Neural crest cell (in vitro differentiated cells): ENCODE data around the gene MTG1. TPM values are rescaled to one million over a fixed set of nuclear protein-coding genes. Genes with fewer than 3 reads are reported as not detected.
"Not testable (repeated sequence)": the region's sequence is repeated elsewhere in the genome, so short reads cannot be mapped to it uniquely, and the experiment has no call there.

Source experiments
- DNase-seq: peaks from one replicate; pipeline ENCODE4 v3.0.0; 2021; ENCODE audit warnings: low read depth, mixed read lengths, low spot score
- H3K27ac Mint-ChIP-seq: one replicate; pipeline ENCODE4 v1.8.0; 2021; ENCODE audit warnings: mild to moderate bottlenecking, mixed read lengths; ENCODE audit not compliant: unreplicated experiment
- H3K27me3 Mint-ChIP-seq: 2 replicates; pipeline ENCODE4 v1.8.0; 2021; ENCODE audit warnings: low read depth, mild to moderate bottlenecking, mixed read lengths
- H3K36me3 Mint-ChIP-seq: 2 replicates; pipeline ENCODE4 v1.8.0; 2021; ENCODE audit warnings: low read depth, mild to moderate bottlenecking, mixed read lengths
- H3K4me1 Mint-ChIP-seq: 2 replicates; pipeline ENCODE4 v1.8.0; 2021; ENCODE audit warnings: mixed read lengths
- H3K4me3 Mint-ChIP-seq: one replicate; pipeline ENCODE4 v1.8.0; 2021; ENCODE audit warnings: mild to moderate bottlenecking, mixed read lengths
- H3K9me3 Mint-ChIP-seq: 2 replicates; pipeline ENCODE4 v1.8.0; 2021; ENCODE audit warnings: mixed read lengths
- CTCF ChIP-seq: fragments of 200-600 bp; sonication (generic); conservative IDR thresholded peaks from 2 replicates; pipeline ENCODE4 v1.5.0; 2021; ENCODE audit warnings: antibody characterized with exemption, mild to moderate bottlenecking
- total RNA-seq: library from RNA; stranded (reverse); gene quantifications from 2 replicates; pipeline ENCODE4 v1.2.1, GENCODE V29; 2021

The MTG1 gene
- total RNA-seq, 1 donor from 2014 or later, result 104 TPM

GRCh38 chr10:133411523-133412380 is 17.8 kb downstream of the MTG1 start:
- TF ChIP-seq CTCF, result no peak
- DNase-seq, result no peak
- H3K27ac Mint-ChIP-seq, result no peak overlapping the region
- no peaks in the 10 kb centered on the region for H3K4me1 Mint-ChIP-seq
- peaks cover 79% of the 10 kb centered on the region for H3K36me3 Mint-ChIP-seq
- H3K4me3 Mint-ChIP-seq, result peak overlapping the region; percentile 50
- H3K9me3 Mint-ChIP-seq, result peaks cover 29% of the 10 kb centered on the region
- H3K27me3 Mint-ChIP-seq, result no peaks in the 10 kb centered on the region

- Mint-ChIP-seq H3K9me3 (peaks cover 29% of the 10 kb centered on the region), H3K27ac (no peak overlapping the region), H3K27me3 (no peaks in the 10 kb centered on the region), H3K4me1 (no peaks in the 10 kb centered on the region), H3K4me3 (peak overlapping the region; percentile 50), H3K36me3 (peaks cover 74% of the 10 kb centered on the region)
- no peak for DNase-seq
- TF ChIP-seq CTCF, result no peak
Observed at GRCh38 chr10:133412381-133412711, 18.4 kb downstream of the MTG1 start.

GRCh38 chr10:133414401-133414800 is 20.4 kb downstream of the MTG1 start:
- H3K27ac Mint-ChIP-seq, H3K4me3 Mint-ChIP-seq, H3K27me3 Mint-ChIP-seq, DNase-seq, H3K4me1 Mint-ChIP-seq: not testable (repeated sequence)
- H3K36me3 Mint-ChIP-seq, result peaks cover 61% of the 10 kb centered on the region
- H3K9me3 Mint-ChIP-seq, result peaks cover 23% of the 10 kb centered on the region

DNA sequence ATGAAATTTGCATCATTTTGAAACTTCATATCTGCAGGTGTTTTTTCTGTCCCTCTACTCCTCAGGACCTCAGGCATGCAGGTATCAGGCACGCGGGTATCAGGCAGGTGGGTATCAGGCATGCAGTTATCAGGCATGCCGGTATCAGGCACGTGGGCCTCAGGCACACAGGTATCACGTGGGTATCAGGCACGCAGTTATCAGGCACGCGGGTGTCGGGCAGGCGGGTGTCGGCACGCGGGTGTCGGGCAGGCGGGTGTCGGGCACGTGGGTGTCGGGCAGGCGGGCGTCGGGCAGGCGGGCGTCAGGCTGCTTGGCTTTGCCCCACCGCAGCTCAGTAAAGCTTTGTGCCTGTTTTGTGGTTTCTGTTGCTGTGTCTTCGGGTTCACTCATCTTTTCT is 21.8 kb downstream of the MTG1 start:
- DNase-seq, result no peak
- Mint-ChIP-seq H3K4me1 (no peaks in the 10 kb centered on the region), H3K4me3 (peak overlapping the region; percentile 28), H3K27me3 (peaks cover 4% of the 10 kb centered on the region), H3K27ac (no peak overlapping the region), H3K36me3 (peaks cover 50% of the 10 kb centered on the region), H3K9me3 (peaks cover 19% of the 10 kb centered on the region)
- no peak for TF ChIP-seq CTCF

DNA sequence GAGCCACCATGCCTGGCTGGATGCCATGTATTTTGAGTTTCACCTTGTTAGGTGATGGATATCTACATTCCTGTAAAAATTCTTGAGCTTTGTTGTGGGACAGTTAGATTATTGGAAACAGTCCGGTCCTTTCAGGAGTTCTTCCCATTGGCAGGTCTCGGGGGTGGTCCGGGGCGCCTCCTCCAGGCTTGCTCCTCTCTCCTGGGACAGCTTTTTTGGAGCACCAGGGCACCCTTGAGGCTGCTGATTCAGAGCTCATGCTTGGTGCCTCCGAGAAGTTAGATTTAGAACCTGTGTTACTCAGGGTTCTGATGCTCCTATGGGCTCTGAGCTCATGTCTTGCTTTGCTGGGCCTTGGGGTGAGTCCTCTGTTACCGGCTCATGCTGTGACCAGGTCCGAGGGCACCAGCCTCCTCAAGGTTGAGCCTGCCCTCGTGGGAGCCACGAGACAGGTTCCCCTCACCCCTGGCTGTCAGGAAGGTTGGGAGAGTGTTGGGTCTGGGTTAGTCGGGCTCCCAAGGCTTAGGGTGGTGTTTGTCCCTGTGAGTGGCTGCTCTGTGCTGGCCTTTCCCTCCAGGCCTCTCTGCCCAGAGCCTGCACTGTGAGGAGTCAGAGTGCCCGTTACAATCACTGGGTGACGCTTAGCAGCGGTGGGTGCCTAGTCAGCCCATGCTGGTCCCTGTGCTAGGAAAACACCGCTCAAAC is 24.5 kb downstream of the MTG1 start:
- Mint-ChIP-seq H3K36me3 (peaks cover 24% of the 10 kb centered on the region), H3K27me3 (peaks cover 24% of the 10 kb centered on the region), H3K27ac (no peak overlapping the region), H3K9me3 (peaks cover 7% of the 10 kb centered on the region), H3K4me3 (no peak overlapping the region), H3K4me1 (no peaks in the 10 kb centered on the region)
- no peak for DNase-seq
- no peak for TF ChIP-seq CTCF
